ENCODE results near the gene ATF7IP.

Gene ATF7IP

GRCh38 chr12:14482361-14482760 is 116.9 kb downstream of the ATF7IP start:
- TF ChIP-seq, protein P1, sequence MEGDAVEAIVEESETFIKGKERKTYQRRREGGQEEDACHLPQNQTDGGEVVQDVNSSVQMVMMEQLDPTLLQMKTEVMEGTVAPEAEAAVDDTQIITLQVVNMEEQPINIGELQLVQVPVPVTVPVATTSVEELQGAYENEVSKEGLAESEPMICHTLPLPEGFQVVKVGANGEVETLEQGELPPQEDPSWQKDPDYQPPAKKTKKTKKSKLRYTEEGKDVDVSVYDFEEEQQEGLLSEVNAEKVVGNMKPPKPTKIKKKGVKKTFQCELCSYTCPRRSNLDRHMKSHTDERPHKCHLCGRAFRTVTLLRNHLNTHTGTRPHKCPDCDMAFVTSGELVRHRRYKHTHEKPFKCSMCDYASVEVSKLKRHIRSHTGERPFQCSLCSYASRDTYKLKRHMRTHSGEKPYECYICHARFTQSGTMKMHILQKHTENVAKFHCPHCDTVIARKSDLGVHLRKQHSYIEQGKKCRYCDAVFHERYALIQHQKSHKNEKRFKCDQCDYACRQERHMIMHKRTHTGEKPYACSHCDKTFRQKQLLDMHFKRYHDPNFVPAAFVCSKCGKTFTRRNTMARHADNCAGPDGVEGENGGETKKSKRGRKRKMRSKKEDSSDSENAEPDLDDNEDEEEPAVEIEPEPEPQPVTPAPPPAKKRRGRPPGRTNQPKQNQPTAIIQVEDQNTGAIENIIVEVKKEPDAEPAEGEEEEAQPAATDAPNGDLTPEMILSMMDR (IDR thresholded peaks at IDR 0.05; ENCODE audit: control insufficient read depth, extremely low read depth, insufficient read depth), result no peak

GRCh38 chr12:14482886-14483285 is 117.4 kb downstream of the ATF7IP start:
- TF ChIP-seq, protein P1 (IDR thresholded peaks at IDR 0.05; ENCODE audit: control insufficient read depth, extremely low read depth, insufficient read depth), result no peak
- DNase-seq (ENCODE audit: low read depth), result no peak
- no peak overlapping the region for H3K4me3 ChIP-seq (ENCODE audit: low read depth, low read length)

More at GRCh38 chr12:14482361-14482760, 116.9 kb downstream of the ATF7IP start:
- H3K4me3 ChIP-seq (ENCODE audit: low read depth, low read length), result no peak overlapping the region
- no peak for DNase-seq (ENCODE audit: low read depth)

GRCh38 chr12:14495326-14495725 is 129.8 kb downstream of the ATF7IP start:
- DNase-seq (ENCODE audit: low read depth), result no peak
- H3K4me3 ChIP-seq (ENCODE audit: low read depth, low read length), result no peak overlapping the region
- TF ChIP-seq, protein P1 (IDR thresholded peaks at IDR 0.05; ENCODE audit: control insufficient read depth, extremely low read depth, insufficient read depth), result no peak

- TF ChIP-seq, protein P1 (IDR thresholded peaks at IDR 0.05; ENCODE audit: control insufficient read depth, extremely low read depth, insufficient read depth), result no peak
- H3K4me3 ChIP-seq (ENCODE audit: low read depth, low read length), result no peak overlapping the region
- no peak for DNase-seq (ENCODE audit: low read depth)
Observed at GRCh38 chr12:14505626-14506596, 140.4 kb downstream of the ATF7IP start.

GRCh38 chr12:14510574-14510973 is 145.1 kb downstream of the ATF7IP start:
- TF ChIP-seq, protein P1 (IDR thresholded peaks at IDR 0.05; ENCODE audit: control insufficient read depth, extremely low read depth, insufficient read depth), result no peak
- no peak for DNase-seq (ENCODE audit: low read depth)
- no peak overlapping the region for H3K4me3 ChIP-seq (ENCODE audit: low read depth, low read length)

DNA sequence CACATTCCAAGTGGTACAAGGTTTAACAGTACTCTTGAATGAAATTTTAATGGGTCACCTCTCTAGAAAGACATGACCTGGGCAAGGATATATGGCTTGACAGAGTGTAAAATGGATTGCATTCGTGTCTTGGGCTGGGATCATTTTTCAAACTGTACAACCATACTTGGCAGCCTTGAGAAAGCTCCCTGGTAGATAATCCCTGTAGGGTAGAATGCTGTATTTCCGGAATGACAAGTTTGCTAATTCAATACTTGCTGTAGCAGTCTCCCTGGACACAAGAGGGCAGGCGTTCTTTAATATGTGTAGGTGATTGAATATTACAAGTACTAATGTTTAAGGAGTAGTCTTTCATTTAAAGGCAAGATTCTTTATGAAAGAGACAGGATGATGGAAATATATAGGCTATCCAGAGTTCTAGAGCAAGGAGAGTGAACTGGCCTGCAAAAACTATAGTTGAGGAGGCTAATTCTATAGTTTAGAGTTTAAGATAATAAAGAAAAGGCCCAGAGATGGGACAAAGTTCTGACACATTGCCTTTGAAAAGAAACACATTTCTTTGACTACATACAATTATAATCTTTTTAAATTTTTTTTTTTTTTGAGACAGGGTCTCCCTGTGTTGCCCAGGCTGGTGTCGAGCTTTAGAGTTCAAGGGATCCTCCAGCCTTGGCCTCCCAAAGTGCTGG is 148.8 kb downstream of the ATF7IP start:
- no peak overlapping the region for H3K4me3 ChIP-seq (ENCODE audit: low read depth, low read length)
- DNase-seq (ENCODE audit: low read depth), result peak; percentile 98
- TF ChIP-seq, protein P1 (IDR thresholded peaks at IDR 0.05; ENCODE audit: control insufficient read depth, extremely low read depth, insufficient read depth), result peak; percentile 78

All from LNCaP clone FGC (cell line).